ENCODE results near the gene KDM4C. TPM values are rescaled to one million over a fixed set of nuclear protein-coding genes. Genes with fewer than 3 reads are reported as not detected.
"Not testable (repeated sequence)": the region's sequence is repeated elsewhere in the genome, so short reads cannot be mapped to it uniquely, and the experiment has no call there.

Gene KDM4C
- total RNA-seq, 4 donors from 2014 or later, result 39.0 to 113 (median 43.9) TPM

- H3K27me3 ChIP-seq, result no peaks in the 10 kb centered on the region
- no peaks in the 10 kb centered on the region for H3K36me3 ChIP-seq
- H3K4me3 ChIP-seq, result no peak overlapping the region
- DNase-seq (ENCODE audit: low spot score in 2 of 2), result no peak
- WGBS, result 94% methylated on average over 4 of the region's 4 CpGs
- H3K27ac ChIP-seq, result no peak overlapping the region
- TF ChIP-seq EP300 (IDR thresholded peaks at IDR 0.05) (no peak), POLR2AphosphoS5 (IDR thresholded peaks at IDR 0.05) (no peak), POLR2A (IDR thresholded peaks at IDR 0.05) (no peak)
- no peaks in the 10 kb centered on the region for H3K9me3 ChIP-seq
- peaks cover 9% of the 10 kb centered on the region for H3K4me1 ChIP-seq
These were observed 187.1 kb downstream of the KDM4C start for GRCh38 chr9:6944896-6945295.

GRCh38 chr9:6945816-6946215 lies 188.0 kb downstream of the KDM4C start:
- Histone ChIP-seq H3K4me1 (peaks cover 9% of the 10 kb centered on the region), H3K9me3 (no peaks in the 10 kb centered on the region), H3K27ac (no peak overlapping the region), H3K4me3 (no peak overlapping the region), H3K36me3 (no peaks in the 10 kb centered on the region), H3K27me3 (no peaks in the 10 kb centered on the region)
- no peak for DNase-seq (ENCODE audit: low spot score in 2 of 2)
- TF ChIP-seq CTCF (IDR thresholded peaks at IDR 0.05), result no peak
- no peak for TF ChIP-seq POLR2A (IDR thresholded peaks at IDR 0.05)
- no peak for TF ChIP-seq POLR2AphosphoS5 (IDR thresholded peaks at IDR 0.05)
- no peak for TF ChIP-seq EP300 (IDR thresholded peaks at IDR 0.05)

GRCh38 chr9:6946583-6947166 lies 188.9 kb downstream of the KDM4C start:
- peaks cover 9% of the 10 kb centered on the region for H3K4me1 ChIP-seq
- no peaks in the 10 kb centered on the region for H3K27me3 ChIP-seq
- H3K4me3 ChIP-seq, result no peak overlapping the region
- H3K36me3 ChIP-seq, result no peaks in the 10 kb centered on the region
- TF ChIP-seq EP300 (IDR thresholded peaks at IDR 0.05), result no peak
- no peak for TF ChIP-seq POLR2A (IDR thresholded peaks at IDR 0.05)
- TF ChIP-seq CTCF (IDR thresholded peaks at IDR 0.05), result no peak
- TF ChIP-seq POLR2AphosphoS5 (IDR thresholded peaks at IDR 0.05), result no peak
- no peak overlapping the region for H3K27ac ChIP-seq
- 95% methylated on average over 3 of the region's 3 CpGs for WGBS
- no peak for DNase-seq (ENCODE audit: low spot score in 2 of 2)
- no peaks in the 10 kb centered on the region for H3K9me3 ChIP-seq

GRCh38 chr9:6948921-6949320 lies 191.1 kb downstream of the KDM4C start:
- not testable (repeated sequence) for DNase-seq (ENCODE audit: low spot score in 2 of 2); H3K4me3 ChIP-seq; H3K36me3 ChIP-seq; H3K27ac ChIP-seq; H3K27me3 ChIP-seq; H3K9me3 ChIP-seq; H3K4me1 ChIP-seq
- 93% methylated on average over 3 of the region's 31 CpGs for WGBS

DNA sequence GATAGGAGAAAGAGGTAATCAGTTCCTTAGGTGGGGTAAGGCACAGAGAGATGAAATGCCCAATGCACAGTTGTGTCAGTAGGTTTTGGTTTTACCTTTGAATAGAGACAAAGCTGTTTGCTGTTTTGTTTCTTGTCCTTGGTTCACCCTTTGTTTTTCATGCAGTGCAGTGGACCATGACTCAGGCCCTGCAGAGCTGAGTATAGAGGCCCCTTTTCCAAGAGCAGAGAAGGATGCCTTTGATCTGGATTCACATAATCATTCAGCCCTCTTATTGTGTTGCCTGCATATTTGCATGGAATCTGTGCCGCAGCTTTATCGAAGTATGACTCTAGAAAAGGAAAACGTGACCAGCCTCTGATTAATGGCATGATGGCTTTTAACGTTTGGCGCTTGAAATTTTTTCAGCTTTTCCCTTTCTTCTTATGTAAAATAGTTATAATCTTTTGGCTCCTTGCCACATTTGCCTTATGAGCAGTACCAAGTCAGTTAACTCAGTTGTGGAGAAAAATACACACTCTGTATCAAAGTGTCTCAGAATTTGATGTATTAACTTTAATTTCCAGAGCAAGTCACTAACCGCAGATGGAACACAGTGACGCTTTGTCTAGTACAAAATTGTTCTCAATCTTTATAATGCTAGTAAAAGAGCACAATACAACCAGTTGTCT lies 197.6 kb downstream of the KDM4C start:
- Histone ChIP-seq H3K4me1 (peaks cover 5% of the 10 kb centered on the region), H3K4me3 (no peak overlapping the region), H3K36me3 (no peaks in the 10 kb centered on the region), H3K9me3 (no peaks in the 10 kb centered on the region), H3K27ac (no peak overlapping the region), H3K27me3 (no peaks in the 10 kb centered on the region)
- DNase-seq (ENCODE audit: low spot score in 2 of 2), result no peak
- WGBS, result 52% methylated on average over 7 of the region's 7 CpGs
- TF ChIP-seq POLR2A (IDR thresholded peaks at IDR 0.05), result no peak
- no peak for TF ChIP-seq POLR2AphosphoS5 (IDR thresholded peaks at IDR 0.05)

- 93% methylated on average over 2 of the region's 2 CpGs for WGBS
- no peaks in the 10 kb centered on the region for H3K9me3 ChIP-seq
- no peak for DNase-seq (ENCODE audit: low spot score in 2 of 2)
- H3K27ac ChIP-seq, result no peak overlapping the region
- peaks cover 5% of the 10 kb centered on the region for H3K4me1 ChIP-seq
- no peaks in the 10 kb centered on the region for H3K27me3 ChIP-seq
- peaks cover 8% of the 10 kb centered on the region for H3K36me3 ChIP-seq
- TF ChIP-seq POLR2AphosphoS5 (IDR thresholded peaks at IDR 0.05) (no peak), POLR2A (IDR thresholded peaks at IDR 0.05) (no peak), CTCF (IDR thresholded peaks at IDR 0.05) (no peak), EP300 (IDR thresholded peaks at IDR 0.05) (no peak)
- no peak overlapping the region for H3K4me3 ChIP-seq
These were observed 199.1 kb downstream of the KDM4C start for GRCh38 chr9:6956879-6957278.
